HG02642 (cell line): ENCODE results near the gene KCNK3.

Experiments
- ATAC-seq: cut with Tn5 transposase; IDR thresholded peaks from one replicate; pipeline ENCODE4 v1.9.1; 2021; ENCODE audit warnings: mild to moderate bottlenecking; ENCODE audit not compliant: unreplicated experiment, poor library complexity

The KCNK3 gene

DNA sequence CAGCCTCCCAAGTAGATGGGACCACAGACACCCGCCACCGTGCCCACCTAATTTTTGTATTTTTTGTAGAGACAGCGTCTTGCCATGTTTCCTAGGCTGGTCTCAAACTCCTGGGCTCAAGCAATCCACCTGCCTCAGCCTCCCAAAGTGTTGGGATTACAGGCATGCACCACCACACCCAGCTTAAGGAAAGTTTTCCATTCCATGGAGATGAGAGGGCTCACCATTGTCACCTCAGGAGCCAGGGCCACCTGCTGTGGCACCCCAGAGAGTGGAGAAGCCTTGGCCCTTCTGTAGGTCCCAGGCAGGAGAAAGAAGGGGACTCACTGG is 76.2 kb downstream of the KCNK3 start:
- no peak for ATAC-seq

DNA sequence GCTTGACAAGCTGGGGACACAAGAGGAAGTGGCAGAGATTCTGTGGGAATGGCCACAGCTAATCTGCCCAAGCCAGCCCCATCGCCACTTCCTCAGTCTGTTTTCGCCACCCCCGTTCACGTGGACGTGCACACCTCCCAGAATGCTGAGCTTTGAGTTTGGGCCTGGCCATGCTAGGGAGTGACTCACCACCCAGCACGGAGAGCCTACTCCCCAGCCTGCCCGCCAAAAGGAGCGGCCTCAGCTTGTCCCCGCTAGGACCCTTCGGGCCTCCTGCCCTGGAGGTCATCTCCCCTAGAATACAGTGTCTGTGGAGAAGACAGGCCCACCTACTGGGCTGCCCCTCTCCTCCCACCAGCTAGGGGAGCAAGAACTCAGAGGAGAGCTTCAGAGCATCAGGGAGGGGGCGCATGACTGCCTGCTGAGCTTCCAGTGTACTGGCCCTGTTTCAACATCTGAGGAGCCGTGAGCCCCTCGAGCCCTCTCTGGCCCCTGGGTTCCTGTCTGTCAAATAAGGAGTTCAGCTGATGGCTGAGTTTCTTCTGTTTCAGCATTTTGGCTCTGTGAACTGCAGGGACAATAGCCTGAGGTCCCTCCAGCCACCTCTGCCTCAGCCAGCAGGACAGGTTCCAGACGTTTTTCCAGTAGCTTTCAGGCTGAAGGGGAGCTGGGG is 76.7 kb downstream of the KCNK3 start:
- ATAC-seq, result no peak

DNA sequence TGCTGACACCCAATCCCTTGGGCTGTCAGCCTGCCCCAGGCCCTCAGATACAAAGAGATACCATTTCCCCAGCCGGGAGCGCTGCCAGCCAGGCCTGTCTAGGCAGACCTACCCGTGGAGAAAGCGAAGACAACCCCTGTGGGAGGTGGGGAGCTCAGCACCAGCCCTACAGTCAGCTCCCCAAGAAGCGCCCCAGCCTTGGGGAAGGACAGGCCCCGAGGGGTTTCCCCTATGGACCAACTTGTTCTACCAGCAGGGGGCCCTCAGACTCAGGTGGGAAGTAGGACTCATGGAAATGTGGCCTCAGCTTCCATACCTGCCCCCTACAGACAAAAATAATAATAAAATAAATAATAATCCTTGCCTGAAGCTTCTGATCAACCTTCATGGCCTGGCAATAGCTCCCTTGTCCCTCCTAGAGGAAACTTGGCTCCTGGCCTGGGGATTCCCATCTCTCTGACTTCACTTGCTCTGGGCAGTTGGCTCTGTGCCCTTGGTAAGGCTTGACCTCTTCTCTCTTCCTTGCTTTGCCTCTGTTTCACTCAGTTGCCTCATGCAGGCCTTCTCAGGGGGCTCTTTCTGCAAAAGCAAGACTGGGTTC is 78.6 kb downstream of the KCNK3 start:
- no peak for ATAC-seq

DNA sequence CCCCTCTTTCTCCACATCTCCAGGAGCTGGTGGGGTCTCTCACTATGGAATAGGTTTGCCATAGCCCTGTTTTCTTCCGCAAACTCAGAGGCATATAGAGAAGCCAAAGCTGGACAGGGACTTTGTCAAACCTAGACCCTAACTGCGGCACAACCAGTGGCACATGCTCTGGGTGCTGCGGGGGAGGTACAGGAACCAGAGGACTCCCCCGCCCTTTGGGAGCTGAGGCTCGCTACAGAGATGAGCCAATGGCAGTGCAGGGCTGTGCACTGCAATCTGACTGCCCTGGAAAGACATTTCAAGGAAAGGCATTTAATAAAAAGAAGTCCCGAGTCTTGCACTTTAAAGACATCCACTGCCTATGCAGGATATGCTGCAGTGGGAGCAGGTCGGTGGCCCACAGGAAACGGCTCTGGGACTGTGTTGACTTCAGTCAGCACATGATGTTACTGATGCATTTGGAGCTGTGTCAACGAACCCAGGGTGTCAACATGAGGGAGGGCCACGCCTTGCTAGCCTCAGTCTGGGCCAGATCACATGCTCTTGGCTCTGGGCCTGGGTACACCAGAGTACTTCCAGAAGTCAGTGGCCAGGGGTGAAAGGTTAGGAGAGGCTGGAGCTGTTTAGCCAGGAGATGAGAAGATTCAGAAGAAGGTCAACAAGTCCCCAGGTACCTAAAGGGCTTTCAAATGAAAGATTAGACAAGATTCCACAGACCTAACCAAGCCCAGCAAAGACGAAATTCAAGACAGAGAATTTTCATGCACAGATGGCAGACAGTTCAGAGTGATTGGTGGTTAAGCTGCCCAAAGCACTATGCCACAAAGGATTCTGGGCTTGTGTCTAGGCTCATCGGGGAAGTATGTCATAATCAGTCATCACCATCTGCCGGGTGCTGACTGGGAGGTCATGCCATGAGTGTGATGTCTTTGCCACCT is 79.8 kb downstream of the KCNK3 start:
- ATAC-seq, result no peak

DNA sequence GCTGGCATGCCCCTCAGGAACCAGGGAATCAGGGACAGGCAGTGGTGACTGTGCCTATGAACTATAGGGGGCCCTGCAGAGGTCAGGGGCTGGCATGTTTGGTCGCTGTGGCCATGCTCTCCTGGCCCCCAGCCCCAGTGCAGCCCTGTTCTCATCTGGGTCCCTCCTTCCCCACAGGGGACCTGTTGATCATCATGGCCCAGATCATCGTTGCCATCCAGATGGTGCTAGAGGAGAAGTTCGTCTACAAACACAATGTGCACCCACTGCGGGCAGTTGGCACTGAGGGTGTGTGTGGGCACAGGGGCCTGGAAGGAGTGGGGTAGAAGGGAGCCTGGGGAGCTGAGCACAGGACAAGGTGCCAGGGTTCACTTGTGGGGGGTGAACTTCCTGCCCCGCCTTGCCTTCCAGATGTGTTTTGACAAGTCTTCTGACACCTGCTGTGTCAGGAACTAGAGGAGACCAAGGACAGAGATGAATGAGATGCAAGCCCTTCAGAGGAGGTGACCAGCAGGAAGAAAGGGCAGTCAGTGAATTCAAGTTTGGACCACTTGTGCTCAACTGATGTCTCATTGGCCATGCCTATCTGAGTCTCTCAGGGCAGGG is 83.8 kb downstream of the KCNK3 start:
- ATAC-seq, result no peak

DNA sequence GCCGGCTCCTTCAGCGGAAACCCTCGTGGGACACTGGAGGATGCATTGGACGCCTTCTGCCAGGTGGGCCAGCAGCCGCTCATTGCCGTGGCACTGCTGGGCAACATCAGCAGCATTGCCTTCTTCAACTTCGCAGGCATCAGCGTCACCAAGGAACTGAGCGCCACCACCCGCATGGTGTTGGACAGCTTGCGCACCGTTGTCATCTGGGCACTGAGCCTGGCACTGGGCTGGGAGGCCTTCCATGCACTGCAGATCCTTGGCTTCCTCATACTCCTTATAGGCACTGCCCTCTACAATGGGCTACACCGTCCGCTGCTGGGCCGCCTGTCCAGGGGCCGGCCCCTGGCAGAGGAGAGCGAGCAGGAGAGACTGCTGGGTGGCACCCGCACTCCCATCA is 85.6 kb downstream of the KCNK3 start:
- ATAC-seq, result no peak

DNA sequence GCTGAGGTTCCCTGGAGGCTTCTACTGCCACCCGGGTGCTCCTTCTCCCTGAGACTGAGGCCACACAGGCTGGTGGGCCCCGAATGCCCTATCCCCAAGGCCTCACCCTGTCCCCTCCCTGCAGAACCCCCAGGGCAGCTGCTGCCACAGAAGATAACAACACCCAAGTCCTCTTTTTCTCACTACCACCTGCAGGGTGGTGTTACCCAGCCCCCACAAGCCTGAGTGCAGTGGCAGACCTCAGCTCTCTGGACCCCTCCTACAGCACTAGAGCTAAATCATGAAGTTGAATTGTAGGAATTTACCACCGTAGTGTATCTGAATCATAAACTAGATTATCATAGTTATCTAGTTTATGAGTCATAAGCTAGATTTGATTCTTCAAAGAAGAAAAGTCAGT is 86.0 kb downstream of the KCNK3 start:
- ATAC-seq, result no peak

DNA sequence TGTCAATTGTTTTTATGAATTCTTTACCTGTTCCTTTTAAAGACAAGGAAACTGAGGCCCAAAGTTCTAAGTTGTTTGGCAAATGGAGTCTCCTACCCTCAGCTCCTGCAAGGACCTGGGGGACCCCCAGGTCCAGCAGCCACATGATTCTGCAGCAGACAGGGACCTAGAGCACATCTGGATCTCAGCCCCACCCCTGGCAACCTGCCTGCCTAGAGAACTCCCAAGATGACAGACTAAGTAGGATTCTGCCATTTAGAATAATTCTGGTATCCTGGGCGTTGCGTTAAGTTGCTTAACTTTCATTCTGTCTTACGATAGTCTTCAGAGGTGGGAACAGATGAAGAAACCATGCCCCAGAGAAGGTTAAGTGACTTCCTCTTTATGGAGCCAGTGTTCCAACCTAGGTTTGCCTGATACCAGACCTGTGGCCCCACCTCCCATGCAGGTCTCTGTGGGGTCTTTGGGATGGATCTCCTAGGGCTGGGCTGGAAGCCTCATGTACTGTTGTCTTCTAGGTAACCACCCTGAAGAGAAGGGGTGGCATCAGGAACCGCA is 87.8 kb downstream of the KCNK3 start:
- ATAC-seq, result no peak
